Activated CD8-positive, alpha-beta T cell treated with anti-CD3 and anti-CD28 coated beads for 36 hours (primary cell): ENCODE results near the gene ALKBH7. TPM values are rescaled to one million over a fixed set of nuclear protein-coding genes. Genes with fewer than 3 reads are reported as not detected.
"Not testable (repeated sequence)": the region's sequence is repeated elsewhere in the genome, so short reads cannot be mapped to it uniquely, and the experiment has no call there.

Experiments used
- ATAC-seq: fragments of 200-7000 bp; cut with Tn5 transposase; one replicate; pipeline ENCODE4 v1.10.0; 2021; ENCODE audit warnings: mild to moderate bottlenecking, moderate library complexity
- CTCF ChIA-PET: fragments of 350-600 bp; sonication (Branson Sonifier 250); formaldehyde crosslinking; loops from one replicate; lab custom pipeline; 2021; ENCODE audit warnings: antibody characterized with exemption; lab: Charles Lee
- POLR2A ChIA-PET: fragments of 350-600 bp; sonication (Branson Sonifier 250); formaldehyde crosslinking; loops from one replicate; lab custom pipeline; 2021; ENCODE audit warnings: antibody characterized with exemption; lab: Charles Lee
- DNase-seq: peaks from one replicate; pipeline ENCODE4 v3.0.0-alpha.2; 2020
- H3K27ac Mint-ChIP-seq: one replicate; pipeline ENCODE4 v1.8.0; 2021; ENCODE audit warnings: mild to moderate bottlenecking, mixed read lengths
- H3K27me3 Mint-ChIP-seq: one replicate; pipeline ENCODE4 v1.8.0; 2021; ENCODE audit warnings: mixed read lengths
- H3K36me3 Mint-ChIP-seq: one replicate; pipeline ENCODE4 v1.8.0; 2021; ENCODE audit warnings: low read depth, mixed read lengths
- H3K4me1 Mint-ChIP-seq: one replicate; pipeline ENCODE4 v1.8.0; 2021; ENCODE audit warnings: low read depth, mixed read lengths
- H3K4me3 Mint-ChIP-seq: one replicate; pipeline ENCODE4 v1.8.0; 2021; ENCODE audit warnings: mild to moderate bottlenecking, moderate library complexity, mixed read lengths
- H3K9me3 Mint-ChIP-seq: one replicate; pipeline ENCODE4 v1.8.0; 2021; ENCODE audit warnings: mixed read lengths
- intact Hi-C: fragments of 100-400 bp; cut with micrococcal nuclease; formaldehyde crosslinking; loops from one replicate; pipeline ENCODE4 v1.10.0; 2022
- total RNA-seq, 2 experiments: library from RNA; stranded (reverse); gene quantifications; one replicate each; pipeline ENCODE4 v1.2.3, GENCODE V29; 2021
- TF ChIP-seq, protein P1 (sequence below): fragments of 200-600 bp; IDR thresholded peaks from one replicate; pipeline ENCODE4 v1.8.0; 2022; ENCODE audit warnings: antibody characterized with exemption, mild to moderate bottlenecking

The ALKBH7 gene
- total RNA-seq, 2 experiments from 2014 or later: 34.9 to 40.1 TPM

DNA sequence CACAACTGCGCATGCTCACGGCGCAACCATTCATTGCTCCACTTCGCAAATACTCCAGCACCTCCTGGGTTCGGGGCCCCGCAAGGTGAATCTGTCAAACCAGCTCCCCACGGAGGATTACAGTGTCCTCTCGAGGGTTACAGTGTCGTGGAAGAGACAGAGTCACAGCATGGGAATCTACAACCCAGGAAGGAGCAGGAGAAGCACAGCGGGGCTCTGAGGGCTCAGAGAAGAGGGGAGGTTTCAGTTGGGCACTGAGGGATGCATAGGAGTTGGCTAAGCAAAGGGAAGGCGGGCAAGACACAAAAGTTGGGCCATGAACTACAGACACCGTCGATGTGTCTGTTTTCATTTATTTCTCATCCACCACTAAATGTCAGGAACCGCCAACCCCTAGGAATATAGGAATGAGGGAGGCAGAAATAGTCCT, 21.4 kb downstream of the ALKBH7 start:
- TF ChIP-seq, protein P1, sequence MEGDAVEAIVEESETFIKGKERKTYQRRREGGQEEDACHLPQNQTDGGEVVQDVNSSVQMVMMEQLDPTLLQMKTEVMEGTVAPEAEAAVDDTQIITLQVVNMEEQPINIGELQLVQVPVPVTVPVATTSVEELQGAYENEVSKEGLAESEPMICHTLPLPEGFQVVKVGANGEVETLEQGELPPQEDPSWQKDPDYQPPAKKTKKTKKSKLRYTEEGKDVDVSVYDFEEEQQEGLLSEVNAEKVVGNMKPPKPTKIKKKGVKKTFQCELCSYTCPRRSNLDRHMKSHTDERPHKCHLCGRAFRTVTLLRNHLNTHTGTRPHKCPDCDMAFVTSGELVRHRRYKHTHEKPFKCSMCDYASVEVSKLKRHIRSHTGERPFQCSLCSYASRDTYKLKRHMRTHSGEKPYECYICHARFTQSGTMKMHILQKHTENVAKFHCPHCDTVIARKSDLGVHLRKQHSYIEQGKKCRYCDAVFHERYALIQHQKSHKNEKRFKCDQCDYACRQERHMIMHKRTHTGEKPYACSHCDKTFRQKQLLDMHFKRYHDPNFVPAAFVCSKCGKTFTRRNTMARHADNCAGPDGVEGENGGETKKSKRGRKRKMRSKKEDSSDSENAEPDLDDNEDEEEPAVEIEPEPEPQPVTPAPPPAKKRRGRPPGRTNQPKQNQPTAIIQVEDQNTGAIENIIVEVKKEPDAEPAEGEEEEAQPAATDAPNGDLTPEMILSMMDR: no peak
- ATAC-seq: no peak
- Mint-ChIP-seq H3K9me3 (no peaks in the 10 kb centered on the region), H3K27me3 (no peaks in the 10 kb centered on the region), H3K4me3 (peak overlapping the region; percentile 80), H3K36me3 (peaks cover 18% of the 10 kb centered on the region), H3K27ac (peak overlapping the region; percentile 97), H3K4me1 (peaks cover 17% of the 10 kb centered on the region)
- ChIA-PET CTCF (interaction anchor here (1.0 kb wide), 1 partner anchor 18 kb away, joined by 3 read pairs; no protein-coding TSS in a partner anchor), POLR2A (interaction anchor here (0.7 to 1.9 kb wide), 8 partner anchors 9 to 88 kb away, joined by 3 to 7 read pairs (median 4); partner anchors contain the start of genes CLPP, DENND1C and KHSRP)
- peak; percentile 87 for DNase-seq
- intact Hi-C loops: no loop called here

DNA sequence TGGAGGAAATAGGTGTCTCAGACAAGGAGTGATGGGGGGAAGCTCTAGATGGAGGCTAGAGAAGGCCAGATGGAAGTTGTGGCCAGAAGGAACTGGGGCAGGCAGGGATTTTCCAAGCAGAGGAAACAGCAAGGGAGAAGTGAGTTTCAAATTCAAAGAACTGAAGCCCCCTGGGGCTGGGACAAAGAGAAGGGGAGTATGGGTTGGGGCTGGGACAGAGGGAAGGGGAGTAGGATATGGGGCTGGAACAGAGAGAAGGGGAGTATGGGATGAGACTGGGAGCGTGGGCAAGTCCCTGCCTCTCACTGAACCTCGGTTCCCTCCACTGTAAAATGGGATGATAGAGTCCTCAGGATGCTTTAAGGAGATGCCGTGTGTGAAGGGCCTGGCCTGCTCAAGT, 22.2 kb downstream of the ALKBH7 start:
- intact Hi-C loops: no loop called here
- ATAC-seq (no peak), DNase-seq (no peak)
- no peaks in the 10 kb centered on the region for H3K27me3 Mint-ChIP-seq
- H3K36me3 Mint-ChIP-seq: peaks cover 17% of the 10 kb centered on the region
- ChIA-PET CTCF (no interaction called here), POLR2A (interaction anchor here (1.5 to 1.9 kb wide), 2 partner anchors 9 to 87 kb away, joined by 5 to 6 read pairs; partner anchors contain the start of gene DENND1C)
- H3K4me1 Mint-ChIP-seq: peaks cover 17% of the 10 kb centered on the region
- peak overlapping the region; percentile 54 for H3K27ac Mint-ChIP-seq
- H3K9me3 Mint-ChIP-seq: no peaks in the 10 kb centered on the region
- TF ChIP-seq, protein P1: no peak
- H3K4me3 Mint-ChIP-seq: peak overlapping the region; percentile 11

DNA sequence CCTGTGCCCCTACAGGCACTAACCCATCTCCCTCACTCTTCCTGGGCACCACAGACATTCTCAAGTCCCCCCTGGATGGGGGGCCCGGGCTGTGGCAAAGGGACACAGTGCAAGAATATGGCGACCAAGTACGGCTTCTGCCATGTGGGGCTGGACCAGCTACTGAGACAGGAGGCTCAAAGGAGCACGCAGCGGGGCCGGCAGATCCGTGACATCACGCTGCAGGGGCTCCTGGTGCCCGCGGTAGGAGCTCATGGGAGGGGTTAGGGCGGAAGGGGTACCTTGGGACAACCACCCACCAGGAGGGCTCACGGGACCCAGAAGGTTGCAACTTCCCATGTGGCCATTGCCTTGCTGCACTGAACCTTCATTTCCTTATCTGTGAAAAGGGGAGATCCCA, 23.7 kb downstream of the ALKBH7 start:
- ChIA-PET CTCF (interaction anchor here (0.7 kb wide), 1 partner anchor 19 kb away, joined by 3 read pairs; no protein-coding TSS in a partner anchor), POLR2A (no interaction called here)
- ATAC-seq (no peak), DNase-seq (no peak)
- Mint-ChIP-seq H3K9me3 (no peaks in the 10 kb centered on the region), H3K36me3 (peaks cover 11% of the 10 kb centered on the region), H3K27ac (no peak overlapping the region), H3K4me3 (no peak overlapping the region), H3K27me3 (no peaks in the 10 kb centered on the region), H3K4me1 (peaks cover 13% of the 10 kb centered on the region)
- intact Hi-C loops: no loop called here
- TF ChIP-seq, protein P1: no peak

DNA sequence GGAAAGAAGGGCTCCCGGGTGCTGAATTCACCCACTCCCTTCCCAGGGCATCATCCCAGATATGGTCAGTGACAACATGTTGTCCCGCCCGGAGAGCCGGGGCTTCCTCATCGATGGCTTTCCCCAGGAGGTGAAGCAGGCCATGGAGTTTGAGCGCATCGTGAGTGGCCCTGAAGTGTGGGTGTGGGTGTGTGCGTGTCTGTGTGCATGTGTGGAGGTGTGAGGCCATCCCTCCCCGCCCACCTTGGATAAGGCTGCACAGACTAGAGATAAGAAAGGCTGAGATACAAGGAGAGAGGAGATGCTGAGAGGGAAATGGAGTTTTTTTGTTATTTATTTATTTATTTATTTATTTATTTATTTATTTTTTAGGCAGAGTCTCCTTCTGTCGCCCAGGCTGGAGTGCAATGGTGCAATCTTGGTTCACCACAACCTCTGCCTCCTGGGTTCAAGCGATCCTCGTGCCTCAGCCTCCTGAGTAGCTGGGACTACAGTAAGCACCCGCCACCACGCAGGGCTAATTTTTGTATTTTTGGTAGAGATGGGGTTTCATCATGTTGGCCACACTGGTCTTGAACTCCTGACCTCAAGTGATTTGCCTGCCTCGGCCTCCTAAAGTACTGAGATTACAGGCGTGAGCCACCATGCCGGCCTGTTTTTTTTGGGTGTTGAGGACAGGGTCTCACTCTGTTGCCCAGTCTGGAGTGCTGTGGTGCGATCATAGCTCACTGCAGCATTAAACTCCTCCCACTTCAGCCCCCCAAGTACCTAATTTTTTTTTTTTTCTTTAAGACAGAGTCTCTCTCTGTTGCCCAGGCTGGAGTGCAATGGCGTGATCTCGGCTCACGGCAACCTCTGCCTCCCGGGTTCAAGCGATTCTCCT, 27.7 kb downstream of the ALKBH7 start:
- H3K27ac Mint-ChIP-seq, DNase-seq, H3K27me3 Mint-ChIP-seq, H3K9me3 Mint-ChIP-seq, H3K36me3 Mint-ChIP-seq, ATAC-seq, CTCF ChIA-PET, H3K4me3 Mint-ChIP-seq, H3K4me1 Mint-ChIP-seq, intact Hi-C loops: not testable (repeated sequence)
- POLR2A ChIA-PET: interaction anchor here (0.9 kb wide), 1 partner anchor 20 kb away, joined by 4 read pairs; no protein-coding TSS in a partner anchor

DNA sequence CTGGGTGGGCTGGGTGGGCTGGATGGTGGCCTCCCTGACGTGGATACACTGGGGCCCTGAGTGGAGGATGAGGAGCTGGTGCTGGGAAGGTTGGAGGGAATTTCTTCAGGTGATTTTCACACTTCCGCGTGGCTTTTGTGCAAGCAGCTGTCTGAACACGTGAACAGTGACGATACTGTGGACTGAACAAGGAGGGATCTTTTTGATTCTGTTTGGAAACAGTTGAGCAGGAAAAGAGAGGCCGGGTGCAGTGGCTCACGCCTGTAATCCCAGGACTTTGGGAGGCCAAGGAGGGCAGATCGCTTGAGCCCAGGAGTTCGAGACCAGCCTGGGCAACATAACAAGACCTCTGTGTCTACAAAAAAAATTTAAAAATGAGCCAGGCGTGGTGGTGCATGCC, 29.5 kb downstream of the ALKBH7 start:
- ATAC-seq (no peak), DNase-seq (no peak)
- no peaks in the 10 kb centered on the region for H3K9me3 Mint-ChIP-seq
- ChIA-PET POLR2A (interaction anchor here (0.8 to 1.7 kb wide), 2 partner anchors 10 to 19 kb away, joined by 3 to 4 read pairs; no protein-coding TSS in a partner anchor), CTCF (no interaction called here)
- H3K36me3 Mint-ChIP-seq: no peaks in the 10 kb centered on the region
- no peaks in the 10 kb centered on the region for H3K27me3 Mint-ChIP-seq
- no peak overlapping the region for H3K27ac Mint-ChIP-seq
- TF ChIP-seq, protein P1: no peak
- intact Hi-C loops: no loop called here
- no peaks in the 10 kb centered on the region for H3K4me1 Mint-ChIP-seq
- H3K4me3 Mint-ChIP-seq: no peak overlapping the region
